SU-DHL-6 (cell line): ENCODE results near the gene RPN1.

Experiments
- H2AFZ ChIP-seq: fragments of 200-600 bp; sonication (generic); 2 replicates; pipeline ENCODE4 v1.6.1; 2014; ENCODE audit warnings: low read depth, mild to moderate bottlenecking, moderate library complexity, mixed read lengths, antibody characterized with exemption, low read length; ENCODE audit not compliant: severe bottlenecking
- H3F3A ChIP-seq: fragments of 200-600 bp; shearing (Covaris generic); 2 replicates; pipeline ENCODE4 v1.6.0; 2016; ENCODE audit warnings: antibody characterized with exemption, mild to moderate bottlenecking; ENCODE audit not compliant: insufficient read depth
- H3K27ac ChIP-seq: fragments of 200-600 bp; sonication (generic); 2 replicates; pipeline ENCODE4 v1.5.1; 2016; ENCODE audit warnings: low read depth, mild to moderate bottlenecking, low read length, moderate library complexity, mixed read lengths
- H3K27me3 ChIP-seq: fragments of 200-600 bp; sonication (generic), shearing (Covaris generic); 2 replicates; pipeline ENCODE4 v1.6.0; 2014; ENCODE audit warnings: mild to moderate bottlenecking, low read length
- H3K36me3 ChIP-seq: fragments of 200-600 bp; sonication (generic); 2 replicates; pipeline ENCODE4 v1.6.1; 2014; ENCODE audit warnings: mild to moderate bottlenecking, low read length, mixed read lengths
- H3K4me2 ChIP-seq: fragments of 300-600, 200-600 bp; shearing (Covaris generic), sonication (generic); 2 replicates; pipeline ENCODE4 v1.6.0; 2014; ENCODE audit warnings: low read length, low read depth, mild to moderate bottlenecking; ENCODE audit not compliant: poor library complexity, severe bottlenecking
- H3K4me3 ChIP-seq: fragments of 200-600 bp; sonication (generic); 2 replicates; pipeline ENCODE4 v1.5.1; 2014; ENCODE audit warnings: antibody characterized with exemption, low read length, mild to moderate bottlenecking, mixed read lengths; ENCODE audit not compliant: insufficient read depth, poor library complexity, severe bottlenecking
- H3K79me2 ChIP-seq: fragments of 200-600 bp; sonication (generic); 2 replicates; pipeline ENCODE4 v1.6.1; 2014; ENCODE audit warnings: mild to moderate bottlenecking, low read length, moderate library complexity; ENCODE audit not compliant: insufficient read depth
- H3K9ac ChIP-seq: fragments of 200-600 bp; sonication (generic); 2 replicates; pipeline ENCODE4 v1.7.0; 2014; ENCODE audit warnings: mild to moderate bottlenecking, low read length
- H3K9me2 ChIP-seq: fragments of 200-600 bp; sonication (generic); replicated peaks from 2 replicates; pipeline ENCODE4 v1.6.1; 2014; ENCODE audit warnings: low read length; ENCODE audit not compliant: insufficient read depth
- H3K9me3 ChIP-seq: fragments of 200-600 bp; sonication (generic); 2 replicates; pipeline ENCODE4 v1.6.1; 2014; ENCODE audit warnings: low read length, mixed read lengths; ENCODE audit not compliant: insufficient read depth
- H4K20me1 ChIP-seq: fragments of 200-600 bp; sonication (generic); 2 replicates; pipeline ENCODE4 v1.6.1; 2014; ENCODE audit warnings: low read depth, mild to moderate bottlenecking, antibody characterized with exemption, low read length, moderate library complexity, mixed read lengths
- EZH2phosphoT487 ChIP-seq: fragments of 200-600 bp; sonication (generic), shearing (Covaris generic); conservative IDR thresholded peaks from 2 replicates; pipeline ENCODE4 v1.6.1; 2018; ENCODE audit warnings: mild to moderate bottlenecking, antibody characterized with exemption, low read length, moderate library complexity, mixed read lengths
- TF ChIP-seq, protein P1 (sequence below): fragments of 200-600 bp; sonication (generic); IDR thresholded peaks from one replicate; pipeline ENCODE4 v1.5.1; 2017; ENCODE audit warnings: antibody characterized with exemption, mild to moderate bottlenecking, low read length, moderate library complexity; ENCODE audit not compliant: insufficient read depth, poor library complexity, severe bottlenecking

The RPN1 gene

DNA sequence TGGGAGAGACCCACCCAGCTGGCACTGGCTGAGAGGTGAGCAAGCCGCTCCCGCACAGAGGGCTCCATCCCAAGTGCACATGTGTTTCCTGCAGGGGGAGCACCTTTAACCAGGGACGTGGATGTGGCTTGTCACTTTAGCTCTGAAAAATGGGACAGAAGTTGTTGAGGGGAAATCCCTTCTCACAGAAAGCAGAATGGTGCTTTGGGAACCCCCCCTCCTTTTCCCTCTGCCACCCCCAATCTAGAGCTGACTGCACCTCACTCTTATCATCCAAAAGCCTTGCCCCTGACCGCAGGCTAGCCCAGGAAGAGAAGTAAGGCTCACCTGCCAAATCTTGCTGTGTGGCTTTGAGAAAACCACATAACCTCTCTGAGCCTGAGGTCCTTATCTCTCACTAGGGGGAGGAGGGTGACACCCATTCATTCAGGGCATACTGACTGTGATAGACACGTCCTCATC, 77.9 kb downstream of the RPN1 start:
- no peak overlapping the region for H3K4me2 ChIP-seq
- H3F3A ChIP-seq, result no peaks in the 10 kb centered on the region
- H3K9me2 ChIP-seq, result no peaks in the 10 kb centered on the region
- H4K20me1 ChIP-seq, result no peaks in the 10 kb centered on the region
- H3K36me3 ChIP-seq, result no peaks in the 10 kb centered on the region
- no peak overlapping the region for H2AFZ ChIP-seq
- no peak overlapping the region for H3K4me3 ChIP-seq
- H3K27me3 ChIP-seq, result no peaks in the 10 kb centered on the region
- no peak overlapping the region for H3K9ac ChIP-seq
- no peaks in the 10 kb centered on the region for H3K79me2 ChIP-seq
- H3K9me3 ChIP-seq, result no peaks in the 10 kb centered on the region
- TF ChIP-seq, protein P1, sequence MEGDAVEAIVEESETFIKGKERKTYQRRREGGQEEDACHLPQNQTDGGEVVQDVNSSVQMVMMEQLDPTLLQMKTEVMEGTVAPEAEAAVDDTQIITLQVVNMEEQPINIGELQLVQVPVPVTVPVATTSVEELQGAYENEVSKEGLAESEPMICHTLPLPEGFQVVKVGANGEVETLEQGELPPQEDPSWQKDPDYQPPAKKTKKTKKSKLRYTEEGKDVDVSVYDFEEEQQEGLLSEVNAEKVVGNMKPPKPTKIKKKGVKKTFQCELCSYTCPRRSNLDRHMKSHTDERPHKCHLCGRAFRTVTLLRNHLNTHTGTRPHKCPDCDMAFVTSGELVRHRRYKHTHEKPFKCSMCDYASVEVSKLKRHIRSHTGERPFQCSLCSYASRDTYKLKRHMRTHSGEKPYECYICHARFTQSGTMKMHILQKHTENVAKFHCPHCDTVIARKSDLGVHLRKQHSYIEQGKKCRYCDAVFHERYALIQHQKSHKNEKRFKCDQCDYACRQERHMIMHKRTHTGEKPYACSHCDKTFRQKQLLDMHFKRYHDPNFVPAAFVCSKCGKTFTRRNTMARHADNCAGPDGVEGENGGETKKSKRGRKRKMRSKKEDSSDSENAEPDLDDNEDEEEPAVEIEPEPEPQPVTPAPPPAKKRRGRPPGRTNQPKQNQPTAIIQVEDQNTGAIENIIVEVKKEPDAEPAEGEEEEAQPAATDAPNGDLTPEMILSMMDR, result peak; percentile 11
- TF ChIP-seq EZH2phosphoT487, result no peak
- no peak overlapping the region for H3K27ac ChIP-seq

- Histone ChIP-seq H3K79me2 (no peaks in the 10 kb centered on the region), H3K27me3 (no peaks in the 10 kb centered on the region), H4K20me1 (no peaks in the 10 kb centered on the region), H3K4me2 (no peak overlapping the region), H3K9me3 (no peaks in the 10 kb centered on the region), H3K9me2 (no peaks in the 10 kb centered on the region), H2AFZ (no peak overlapping the region), H3K4me3 (no peak overlapping the region), H3K27ac (no peak overlapping the region), H3K36me3 (no peaks in the 10 kb centered on the region), H3K9ac (no peak overlapping the region), H3F3A (no peaks in the 10 kb centered on the region)
- TF ChIP-seq, protein P1, result no peak
- TF ChIP-seq EZH2phosphoT487, result no peak
Observed at GRCh38 chr3:128572013-128572412, 78.6 kb downstream of the RPN1 start.
